K562 (cell line): ENCODE measurements around the gene TDRD9. TPM values are rescaled to one million over a fixed set of nuclear protein-coding genes. Genes with fewer than 3 reads are reported as not detected.

Experiments used
- CBX3 ChIP-seq, 2 experiments: IDR thresholded peaks; 1 replicate in 1 of 2; 2 replicates in 1 of 2; pipeline ENCODE4 v1.6.1; 2012; ENCODE audit warnings: inconsistent platforms in 2 of 2, low read length in 2 of 2, borderline replicate concordance in 1 of 2, control low read depth in 1 of 2
- CHD7 ChIP-seq: fragments of 200-600 bp; sonication (generic); IDR thresholded peaks from one replicate; pipeline ENCODE4 v1.6.1; 2012; ENCODE audit warnings: mild to moderate bottlenecking, low read depth, low read length, inconsistent platforms
- FOXK2 ChIP-seq, 2 experiments: fragments of 450-650 bp; IDR thresholded peaks in 1 of 2; conservative IDR thresholded peaks in 1 of 2; 2 replicates each; pipeline ENCODE4 v1.6.1; 2016; ENCODE audit warnings: low read depth in 2 of 2, mild to moderate bottlenecking in 1 of 2
- ILF3 ChIP-seq: fragments of 450-650 bp; IDR thresholded peaks from 2 replicates; pipeline ENCODE4 v1.6.1; 2018; ENCODE audit warnings: antibody characterized with exemption, mild to moderate bottlenecking, moderate library complexity, borderline replicate concordance
- JUN ChIP-seq, 2 experiments: sonication (generic) in 1 of 2; formaldehyde crosslinking in 1 of 2; IDR thresholded peaks; 2 replicates each; pipeline versions ENCODE4 v1.6.1 to v1.8.0; 2012 to 2022; ENCODE audit warnings: borderline replicate concordance in 2 of 2, mild to moderate bottlenecking in 2 of 2, improper control_type of control experiment in 1 of 2, low read depth in 1 of 2, low read length in 1 of 2, missing genetic modification reagents in 1 of 2
- MAFF ChIP-seq: IDR thresholded peaks from 2 replicates; pipeline ENCODE4 v1.6.1; 2012; ENCODE audit warnings: low read length, improper control_type of control experiment
- NCOR1 ChIP-seq: fragments of 450-650 bp; IDR thresholded peaks from 2 replicates; pipeline ENCODE4 v1.6.1; 2016; ENCODE audit warnings: mild to moderate bottlenecking, moderate library complexity
- SMARCC2 ChIP-seq: fragments of 450-650 bp; IDR thresholded peaks from 2 replicates; pipeline ENCODE4 v1.6.1; 2017; ENCODE audit warnings: antibody characterized with exemption, moderate library complexity, mild to moderate bottlenecking, low read depth
- SRF ChIP-seq, 2 experiments: fragments of 250-450, 450-650 bp in 1 of 2; sonication (Bioruptor Pico) in 1 of 2; sonication (generic) in 1 of 2; formaldehyde crosslinking; IDR thresholded peaks; 2 replicates each; pipeline versions ENCODE4 v1.5.0 to v1.5.1; 2020 to 2022; ENCODE audit warnings: mild to moderate bottlenecking in 1 of 2, missing genetic modification reagents in 1 of 2
- TAF9B ChIP-seq: fragments of 450-650 bp; IDR thresholded peaks from 2 replicates; pipeline ENCODE4 v1.6.1; 2018; ENCODE audit warnings: mild to moderate bottlenecking; ENCODE audit not compliant: partially characterized antibody
- TCF3 ChIP-seq: sonication (generic); formaldehyde crosslinking; IDR thresholded peaks from 2 replicates; pipeline ENCODE4 v1.4.0; 2020; ENCODE audit warnings: mild to moderate bottlenecking, missing genetic modification reagents
- ZNF316 ChIP-seq: fragments of 450-650 bp; IDR thresholded peaks from 2 replicates; pipeline ENCODE4 v1.6.1; 2016
- polyA plus RNA-seq, 8 experiments: library from polyadenylated mRNA; depleted of rRNA in 4 of 8; stranded (reverse) in 5 of 8; unstranded in 3 of 8; fragments of >200 nt; fragmentation: Nextera tagmentation in 2 of 8; fragmentation: Illumina TruSeq in 1 of 8; extraction: Ambion mirVana in 2 of 8; extraction: Trizol in 1 of 8; gene quantifications; 2 replicates each; pipeline versions ENCODE4 v1.2.1 to v1.2.3, GENCODE V29; 2011 to 2014; ENCODE audit warnings: inconsistent platforms in 1 of 8, missing spikeins in 1 of 8
- total RNA-seq, 7 experiments: library from RNA; depleted of rRNA in 6 of 7; stranded (reverse); fragments of >200 nt in 6 of 7; fragmentation: Illumina TruSeq in 2 of 7; extraction: Trizol in 2 of 7; gene quantifications; 2 replicates each; pipeline versions ENCODE4 v1.2.1 to v1.2.3, GENCODE V29; 2011 to 2021; ENCODE audit warnings: low replicate concordance in 1 of 7
- TF ChIP-seq, protein P1 (sequence below): sonication (generic); formaldehyde crosslinking; IDR thresholded peaks from 2 replicates; pipeline ENCODE4 v1.8.1; 2023; ENCODE audit warnings: mild to moderate bottlenecking, missing genetic modification reagents

The TDRD9 gene
- total and polyA plus RNA-seq, 9 of the 15 experiments (the other 6 are each of a cell fraction or from before 2014, with no cell fraction given) = 0.04 to 0.14 (median 0.04) TPM; not detected in 5

GRCh38 chr14:103943673-103944072, 15.4 kb downstream of the TDRD9 start (continued):
- TF ChIP-seq, protein P1, sequence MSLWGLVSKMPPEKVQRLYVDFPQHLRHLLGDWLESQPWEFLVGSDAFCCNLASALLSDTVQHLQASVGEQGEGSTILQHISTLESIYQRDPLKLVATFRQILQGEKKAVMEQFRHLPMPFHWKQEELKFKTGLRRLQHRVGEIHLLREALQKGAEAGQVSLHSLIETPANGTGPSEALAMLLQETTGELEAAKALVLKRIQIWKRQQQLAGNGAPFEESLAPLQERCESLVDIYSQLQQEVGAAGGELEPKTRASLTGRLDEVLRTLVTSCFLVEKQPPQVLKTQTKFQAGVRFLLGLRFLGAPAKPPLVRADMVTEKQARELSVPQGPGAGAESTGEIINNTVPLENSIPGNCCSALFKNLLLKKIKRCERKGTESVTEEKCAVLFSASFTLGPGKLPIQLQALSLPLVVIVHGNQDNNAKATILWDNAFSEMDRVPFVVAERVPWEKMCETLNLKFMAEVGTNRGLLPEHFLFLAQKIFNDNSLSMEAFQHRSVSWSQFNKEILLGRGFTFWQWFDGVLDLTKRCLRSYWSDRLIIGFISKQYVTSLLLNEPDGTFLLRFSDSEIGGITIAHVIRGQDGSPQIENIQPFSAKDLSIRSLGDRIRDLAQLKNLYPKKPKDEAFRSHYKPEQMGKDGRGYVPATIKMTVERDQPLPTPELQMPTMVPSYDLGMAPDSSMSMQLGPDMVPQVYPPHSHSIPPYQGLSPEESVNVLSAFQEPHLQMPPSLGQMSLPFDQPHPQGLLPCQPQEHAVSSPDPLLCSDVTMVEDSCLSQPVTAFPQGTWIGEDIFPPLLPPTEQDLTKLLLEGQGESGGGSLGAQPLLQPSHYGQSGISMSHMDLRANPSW (CRISPR knock-in tag) = no peak
- TF ChIP-seq CHD7 = no peak
- peak; percentile 58 for TF ChIP-seq NCOR1
- peak; percentile 36; the same call in 1 of the 2 replicates for TF ChIP-seq TCF3 (CRISPR knock-in tag)
- TF ChIP-seq CBX3 (IDR thresholded peaks at IDR 0.05; ENCODE audit: borderline replicate concordance in 1 of 2, low read length in 2 of 2) = 0 out of 3 replicates have a peak, but pooled peaks of 1 of the 2 experiments have one; percentile 45
- TF ChIP-seq FOXK2 (conservative IDR thresholded peaks at IDR 0.05 in 1 of 2, IDR thresholded peaks at IDR 0.05 in 1 of 2; ENCODE audit: low read depth in 2 of 2) = peak; percentile 97 to 98
- 0 out of 2 replicates have a peak, but pooled peaks have one; percentile 38 for TF ChIP-seq JUN (IDR thresholded peaks at IDR 0.05; ENCODE audit: borderline replicate concordance, low read depth, low read length)
- no peak for TF ChIP-seq JUN (CRISPR knock-in tag; IDR thresholded peaks at IDR 0.05; ENCODE audit: borderline replicate concordance)
- TF ChIP-seq ILF3 = no peak
- TF ChIP-seq ZNF316 = peak; percentile 94
- peak in 1 of 2 experiments; percentile 58; a peak in 1 of 4 replicates for TF ChIP-seq SRF (CRISPR knock-in tag; IDR thresholded peaks at IDR 0.05)
- peak; percentile 58; the same call in 1 of the 2 replicates for TF ChIP-seq MAFF
- peak; percentile 11 for TF ChIP-seq TAF9B
- peak; percentile 58; the same call in 1 of the 2 replicates for TF ChIP-seq SMARCC2
